OCI-LY7 (cell line): ENCODE results near the gene C1QC. TPM values are rescaled to one million over a fixed set of nuclear protein-coding genes. Genes with fewer than 3 reads are reported as not detected.

ENCODE experiments used
- BruUV-seq: library from RNA; stranded (reverse); fragments of 400-500 nt; replicated peaks from 2 replicates; lab custom pipeline; 2021; lab: Mats Ljungman, UMichigan
- CTCF ChIA-PET: fragments of 300-600 bp; sonication (Branson Sonifier 250); formaldehyde crosslinking; loops from one replicate; lab custom pipeline; 2022; ENCODE audit warnings: antibody characterized with exemption; ENCODE audit not compliant: unreplicated experiment; lab: Charles Lee
- POLR2A ChIA-PET: fragments of 300-600 bp; sonication (Branson Sonifier 250); formaldehyde crosslinking; loops from one replicate; lab custom pipeline; 2022; ENCODE audit warnings: antibody characterized with exemption; lab: Charles Lee
- DNase-seq: peaks from one replicate; pipeline ENCODE4 v3.0.0-alpha.2; 2015; ENCODE audit warnings: low spot score
- H2AFZ ChIP-seq: fragments of 200-600 bp; sonication (generic), shearing (Covaris generic); 2 replicates; pipeline ENCODE4 v1.6.1; 2014; ENCODE audit warnings: mild to moderate bottlenecking, antibody characterized with exemption, low read length, moderate library complexity
- H3K27ac ChIP-seq: fragments of 200-600 bp; sonication (generic); 2 replicates; pipeline ENCODE4 v1.5.1; 2014; ENCODE audit warnings: mixed run types, low read depth, mild to moderate bottlenecking, moderate library complexity, low read length, inconsistent platforms; ENCODE audit not compliant: poor library complexity, severe bottlenecking
- H3K36me3 ChIP-seq: fragments of 200-600 bp; sonication (generic); 2 replicates; pipeline ENCODE4 v1.6.1; 2014; ENCODE audit warnings: mild to moderate bottlenecking, antibody characterized with exemption, low read length, moderate library complexity, mixed read lengths; ENCODE audit not compliant: insufficient read depth
- H3K4me1 ChIP-seq: fragments of 200-600 bp; sonication (generic); 2 replicates; pipeline ENCODE4 v1.5.1; 2014; ENCODE audit warnings: mild to moderate bottlenecking, low read length; ENCODE audit not compliant: insufficient read depth, poor library complexity, severe bottlenecking
- H3K4me2 ChIP-seq: fragments of 200-600 bp; sonication (generic); 2 replicates; pipeline ENCODE4 v1.6.1; 2014; ENCODE audit warnings: mild to moderate bottlenecking, low read length
- H3K4me3 ChIP-seq: fragments of 200-600 bp; sonication (generic); 2 replicates; pipeline ENCODE4 v1.5.1; 2014; ENCODE audit warnings: mild to moderate bottlenecking, low read depth, low read length; ENCODE audit not compliant: poor library complexity, severe bottlenecking
- H3K79me2 ChIP-seq: fragments of 200-600 bp; sonication (generic); 2 replicates; pipeline ENCODE4 v1.6.1; 2016; ENCODE audit warnings: low read depth, mild to moderate bottlenecking, low read length, moderate library complexity, mixed read lengths; ENCODE audit not compliant: insufficient read depth
- H3K9me2 ChIP-seq: fragments of 200-600 bp; sonication (generic); 2 replicates; pipeline ENCODE4 v1.6.1; 2016; ENCODE audit warnings: mild to moderate bottlenecking, low read length, mixed read lengths; ENCODE audit not compliant: insufficient read depth
- H3K9me3 ChIP-seq: fragments of 200-600 bp; sonication (generic); 2 replicates; pipeline ENCODE4 v1.6.1; 2014; ENCODE audit warnings: mild to moderate bottlenecking, mixed run types, low read length, mixed read lengths
- H4K20me1 ChIP-seq: fragments of 200-600 bp; sonication (generic); 2 replicates; pipeline ENCODE4 v1.6.1; 2014; ENCODE audit warnings: mild to moderate bottlenecking, antibody characterized with exemption, low read length, moderate library complexity, mixed read lengths; ENCODE audit not compliant: insufficient read depth
- EZH2phosphoT487 ChIP-seq: fragments of 200-600 bp; sonication (generic); IDR thresholded peaks from 2 replicates; pipeline ENCODE4 v1.6.1; 2018; ENCODE audit warnings: low read depth, borderline replicate concordance, mild to moderate bottlenecking, mixed run types, antibody characterized with exemption, low read length, moderate library complexity, mixed read lengths
- intact Hi-C: fragments of 100-400 bp; cut with micrococcal nuclease; formaldehyde crosslinking; loops from one replicate; pipeline ENCODE4 v1.10.0; 2022; ENCODE audit not compliant: unreplicated experiment
- total RNA-seq, 2 experiments: library from RNA; depleted of rRNA in 1 of 2; stranded (reverse); fragments of >200 nt in 1 of 2; shearing (Covaris generic) in 1 of 2; gene quantifications; 2 replicates each; pipeline ENCODE4 v1.2.3, GENCODE V29; 2014 to 2022
- TF ChIP-seq, protein P1 (sequence below): fragments of 200-600 bp; sonication (generic); conservative IDR thresholded peaks from 2 replicates; pipeline ENCODE4 v1.5.1; 2014; ENCODE audit warnings: mild to moderate bottlenecking, antibody characterized with exemption, low read length, moderate library complexity, mixed read lengths

C1QC gene
- total RNA-seq, 2 experiments from 2014 or later = not detected

- H3K4me2 ChIP-seq = no peak overlapping the region
- H3K9me3 ChIP-seq = no peaks in the 10 kb centered on the region
- no peak overlapping the region for H3K27ac ChIP-seq
- ChIA-PET POLR2A (no interaction called here), CTCF (no interaction called here)
- BruUV-seq = no TSS peak
- no peaks in the 10 kb centered on the region for H3K4me1 ChIP-seq
- H2AFZ ChIP-seq = no peak overlapping the region
- intact Hi-C loops = no loop called here
- no peak overlapping the region for H3K4me3 ChIP-seq
- no peaks in the 10 kb centered on the region for H3K36me3 ChIP-seq
- H3K79me2 ChIP-seq = no peaks in the 10 kb centered on the region
- no peaks in the 10 kb centered on the region for H4K20me1 ChIP-seq
- no peak for TF ChIP-seq EZH2phosphoT487
- TF ChIP-seq, protein P1, sequence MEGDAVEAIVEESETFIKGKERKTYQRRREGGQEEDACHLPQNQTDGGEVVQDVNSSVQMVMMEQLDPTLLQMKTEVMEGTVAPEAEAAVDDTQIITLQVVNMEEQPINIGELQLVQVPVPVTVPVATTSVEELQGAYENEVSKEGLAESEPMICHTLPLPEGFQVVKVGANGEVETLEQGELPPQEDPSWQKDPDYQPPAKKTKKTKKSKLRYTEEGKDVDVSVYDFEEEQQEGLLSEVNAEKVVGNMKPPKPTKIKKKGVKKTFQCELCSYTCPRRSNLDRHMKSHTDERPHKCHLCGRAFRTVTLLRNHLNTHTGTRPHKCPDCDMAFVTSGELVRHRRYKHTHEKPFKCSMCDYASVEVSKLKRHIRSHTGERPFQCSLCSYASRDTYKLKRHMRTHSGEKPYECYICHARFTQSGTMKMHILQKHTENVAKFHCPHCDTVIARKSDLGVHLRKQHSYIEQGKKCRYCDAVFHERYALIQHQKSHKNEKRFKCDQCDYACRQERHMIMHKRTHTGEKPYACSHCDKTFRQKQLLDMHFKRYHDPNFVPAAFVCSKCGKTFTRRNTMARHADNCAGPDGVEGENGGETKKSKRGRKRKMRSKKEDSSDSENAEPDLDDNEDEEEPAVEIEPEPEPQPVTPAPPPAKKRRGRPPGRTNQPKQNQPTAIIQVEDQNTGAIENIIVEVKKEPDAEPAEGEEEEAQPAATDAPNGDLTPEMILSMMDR = no peak
- no peak for DNase-seq
- no peaks in the 10 kb centered on the region for H3K9me2 ChIP-seq
These were observed 46.1 kb downstream of the C1QC start for GRCh38 chr1:22689505-22689904.

- ChIA-PET CTCF (no interaction called here), POLR2A (interaction anchor here (0.6 kb wide), 1 partner anchor 1885 kb away, joined by 3 read pairs; no protein-coding TSS in a partner anchor)
- TF ChIP-seq, protein P1 = no peak
- no peak for TF ChIP-seq EZH2phosphoT487
- H4K20me1 ChIP-seq = no peaks in the 10 kb centered on the region
- no peaks in the 10 kb centered on the region for H3K79me2 ChIP-seq
- H3K4me2 ChIP-seq = no peak overlapping the region
- no peak overlapping the region for H3K27ac ChIP-seq
- no peak overlapping the region for H2AFZ ChIP-seq
- H3K9me3 ChIP-seq = no peaks in the 10 kb centered on the region
- H3K4me1 ChIP-seq = no peaks in the 10 kb centered on the region
- intact Hi-C loops = no loop called here
- no peak for DNase-seq
- no peaks in the 10 kb centered on the region for H3K9me2 ChIP-seq
- H3K36me3 ChIP-seq = no peaks in the 10 kb centered on the region
- no TSS peak for BruUV-seq
- H3K4me3 ChIP-seq = no peak overlapping the region
These were observed 47.8 kb downstream of the C1QC start for GRCh38 chr1:22691031-22691753.

- Histone ChIP-seq H3K4me1 (no peaks in the 10 kb centered on the region), H3K79me2 (no peaks in the 10 kb centered on the region), H4K20me1 (no peaks in the 10 kb centered on the region), H3K27ac (no peak overlapping the region), H3K9me3 (no peaks in the 10 kb centered on the region), H3K36me3 (no peaks in the 10 kb centered on the region), H3K4me3 (no peak overlapping the region), H2AFZ (no peak overlapping the region), H3K4me2 (no peak overlapping the region), H3K9me2 (no peaks in the 10 kb centered on the region)
- no TSS peak for BruUV-seq
- intact Hi-C loops = no loop called here
- DNase-seq = no peak
- CTCF ChIA-PET = no interaction called here
- POLR2A ChIA-PET = no interaction called here
- TF ChIP-seq EZH2phosphoT487 = no peak
- TF ChIP-seq, protein P1 = no peak
These were observed 50.7 kb downstream of the C1QC start for GRCh38 chr1:22694172-22694571.
